K562 (cell line): Measurements from ENCODE around the gene CFL1. TPM values are rescaled to one million over a fixed set of nuclear protein-coding genes. Genes with fewer than 3 reads are reported as not detected.

Source experiments
- ARHGAP35 ChIP-seq: fragments of 450-650 bp; IDR thresholded peaks from 2 replicates; pipeline ENCODE4 v1.6.1; 2018; ENCODE audit not compliant: partially characterized antibody
- BRF1 ChIP-seq: IDR thresholded peaks from 3 replicates; pipeline ENCODE4 v1.6.1; 2011; ENCODE audit warnings: borderline replicate concordance, mild to moderate bottlenecking; ENCODE audit not compliant: insufficient read length; ENCODE audit errors: extremely low read depth
- CAMTA2 ChIP-seq: fragments of 250-450 bp; sonication (Bioruptor Pico); conservative IDR thresholded peaks from 2 replicates; pipeline ENCODE4 v1.5.1; 2022
- CTBP1 ChIP-seq: fragments of 450-650 bp; IDR thresholded peaks from 2 replicates; pipeline ENCODE4 v1.6.1; 2016; ENCODE audit warnings: borderline replicate concordance
- CXXC5 ChIP-seq: fragments of 250-450 bp; sonication (Bioruptor Pico); IDR thresholded peaks from 2 replicates; pipeline ENCODE4 v1.8.0; 2022; ENCODE audit warnings: inconsistent platforms, mild to moderate bottlenecking, moderate library complexity
- ETS2 ChIP-seq: IDR thresholded peaks from 2 replicates; pipeline ENCODE4 v1.6.1; 2016; ENCODE audit warnings: borderline replicate concordance, missing genetic modification characterization, mild to moderate bottlenecking, moderate library complexity, missing compliant biosample characterization; ENCODE audit not compliant: poor library complexity, severe bottlenecking
- FOXP1 ChIP-seq: sonication (generic); formaldehyde crosslinking; IDR thresholded peaks from 2 replicates; pipeline ENCODE4 v1.8.0; 2022; ENCODE audit warnings: mild to moderate bottlenecking, missing genetic modification reagents
- MYC ChIP-seq, 2 experiments: fragments of 250-450 bp in 1 of 2; sonication (Bioruptor Pico) in 1 of 2; IDR thresholded peaks; 2 replicates each; pipeline versions ENCODE4 v1.5.1 to v1.6.1; 2012 to 2021; ENCODE audit warnings: low read depth in 2 of 2, borderline replicate concordance in 1 of 2, improper control_type of control experiment in 1 of 2, low read length in 1 of 2, mild to moderate bottlenecking in 1 of 2, moderate library complexity in 1 of 2
- NR2C1 ChIP-seq, 2 experiments: fragments of 450-650 bp; IDR thresholded peaks; 2 replicates each; pipeline ENCODE4 v1.6.1; 2017; ENCODE audit warnings: mild to moderate bottlenecking in 2 of 2, antibody characterized with exemption in 1 of 2, inconsistent platforms in 1 of 2, missing compliant biosample characterization in 1 of 2, missing genetic modification characterization in 1 of 2
- RB1 ChIP-seq: fragments of 450-650 bp; IDR thresholded peaks from 2 replicates; pipeline ENCODE4 v1.6.1; 2017; ENCODE audit warnings: low read depth, mild to moderate bottlenecking
- SPI1 ChIP-seq: IDR thresholded peaks from 2 replicates; pipeline ENCODE4 v1.6.1; 2011; ENCODE audit warnings: low read depth, low read length, control low read depth, borderline replicate concordance
- TAF15 ChIP-seq: fragments of 200-400 bp; formaldehyde crosslinking; IDR thresholded peaks from 2 replicates; pipeline ENCODE4 v1.6.1; 2017; ENCODE audit warnings: mild to moderate bottlenecking, low read depth, low read length, moderate library complexity
- ZBTB8A ChIP-seq: fragments of 450-650 bp; IDR thresholded peaks from 2 replicates; pipeline ENCODE4 v1.6.1; 2018; ENCODE audit warnings: mild to moderate bottlenecking, moderate library complexity; ENCODE audit not compliant: partially characterized antibody
- ZNF584 ChIP-seq: fragments of 200-800 bp; sonication (Bioruptor generic); IDR thresholded peaks from 2 replicates; pipeline ENCODE4 v1.6.1; 2016; ENCODE audit warnings: low read depth, mild to moderate bottlenecking, missing genetic modification characterization, missing compliant biosample characterization
- polyA plus RNA-seq, 8 experiments: library from polyadenylated mRNA; depleted of rRNA in 4 of 8; stranded (reverse) in 5 of 8; unstranded in 3 of 8; fragments of >200 nt; fragmentation: Nextera tagmentation in 2 of 8; fragmentation: Illumina TruSeq in 1 of 8; extraction: Ambion mirVana in 2 of 8; extraction: Trizol in 1 of 8; gene quantifications; 2 replicates each; pipeline versions ENCODE4 v1.2.1 to v1.2.3, GENCODE V29; 2011 to 2014; ENCODE audit warnings: inconsistent platforms in 1 of 8, missing spikeins in 1 of 8
- total RNA-seq, 7 experiments: library from RNA; depleted of rRNA in 6 of 7; stranded (reverse); fragments of >200 nt in 6 of 7; fragmentation: Illumina TruSeq in 2 of 7; extraction: Trizol in 2 of 7; gene quantifications; 2 replicates each; pipeline versions ENCODE4 v1.2.1 to v1.2.3, GENCODE V29; 2011 to 2021; ENCODE audit warnings: low replicate concordance in 1 of 7
- TF ChIP-seq, protein P1 (sequence below): fragments of 450-650 bp; IDR thresholded peaks from 2 replicates; pipeline ENCODE4 v1.6.1; 2017; ENCODE audit warnings: antibody characterized with exemption
- TF ChIP-seq, protein P2 (sequence below): fragments of 450-650 bp; formaldehyde crosslinking; IDR thresholded peaks from 2 replicates; pipeline ENCODE4 v1.4.0; 2022; ENCODE audit warnings: missing genetic modification characterization
- TF ChIP-seq, protein P3 (sequence below): sonication (generic); formaldehyde crosslinking; IDR thresholded peaks from 2 replicates; pipeline ENCODE4 v1.8.1; 2023; ENCODE audit warnings: mild to moderate bottlenecking, missing genetic modification reagents
- TF ChIP-seq, protein P4 (sequence below): fragments of 450-650 bp; formaldehyde crosslinking; IDR thresholded peaks from 2 replicates; pipeline ENCODE4 v1.4.0; 2020; ENCODE audit warnings: mild to moderate bottlenecking, mixed read lengths

The CFL1 gene
- total and polyA plus RNA-seq, 9 of the 15 experiments (the other 6 are each of a cell fraction or from before 2014, with no cell fraction given): 105 to 1,101 (median 859) TPM

DNA sequence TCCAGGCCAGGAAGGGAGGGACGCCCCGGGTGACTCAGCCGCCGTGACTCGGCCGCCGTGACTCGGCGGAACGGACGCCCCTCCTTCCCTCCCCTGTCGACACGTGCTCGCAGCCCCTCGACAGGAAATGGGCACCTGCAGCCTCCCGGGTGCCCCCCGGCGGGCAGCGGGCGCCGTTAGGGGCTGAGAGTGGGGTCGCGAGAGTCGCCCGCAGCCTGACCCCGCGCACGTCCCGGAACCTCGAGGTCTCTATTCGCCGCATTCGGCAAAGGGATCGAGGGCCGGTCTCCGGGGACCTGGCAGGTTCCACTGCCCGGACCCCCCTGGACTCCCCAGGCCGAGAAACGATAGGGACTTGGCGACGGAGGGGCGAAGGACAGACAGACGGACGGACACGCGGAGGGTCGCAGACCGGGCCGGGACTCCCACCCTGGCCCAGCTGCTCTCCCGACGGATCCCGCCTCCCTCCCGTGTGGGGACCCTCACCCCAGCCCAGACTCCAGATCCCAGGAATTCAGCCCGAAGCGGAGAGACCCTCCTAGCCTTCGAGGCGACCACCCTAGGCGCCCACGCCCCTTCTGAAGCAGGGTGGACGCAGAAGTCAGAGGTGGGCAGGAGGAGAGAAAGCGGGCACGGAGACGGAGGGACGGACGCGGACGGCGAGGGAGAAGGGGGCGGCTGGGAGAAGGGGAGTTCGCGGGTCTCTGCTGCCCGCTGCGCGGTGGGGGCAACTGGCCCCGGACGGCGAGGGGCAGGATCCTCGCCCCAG, 41.6 kb upstream of the CFL1 start (continued):
- TF ChIP-seq, protein P1, sequence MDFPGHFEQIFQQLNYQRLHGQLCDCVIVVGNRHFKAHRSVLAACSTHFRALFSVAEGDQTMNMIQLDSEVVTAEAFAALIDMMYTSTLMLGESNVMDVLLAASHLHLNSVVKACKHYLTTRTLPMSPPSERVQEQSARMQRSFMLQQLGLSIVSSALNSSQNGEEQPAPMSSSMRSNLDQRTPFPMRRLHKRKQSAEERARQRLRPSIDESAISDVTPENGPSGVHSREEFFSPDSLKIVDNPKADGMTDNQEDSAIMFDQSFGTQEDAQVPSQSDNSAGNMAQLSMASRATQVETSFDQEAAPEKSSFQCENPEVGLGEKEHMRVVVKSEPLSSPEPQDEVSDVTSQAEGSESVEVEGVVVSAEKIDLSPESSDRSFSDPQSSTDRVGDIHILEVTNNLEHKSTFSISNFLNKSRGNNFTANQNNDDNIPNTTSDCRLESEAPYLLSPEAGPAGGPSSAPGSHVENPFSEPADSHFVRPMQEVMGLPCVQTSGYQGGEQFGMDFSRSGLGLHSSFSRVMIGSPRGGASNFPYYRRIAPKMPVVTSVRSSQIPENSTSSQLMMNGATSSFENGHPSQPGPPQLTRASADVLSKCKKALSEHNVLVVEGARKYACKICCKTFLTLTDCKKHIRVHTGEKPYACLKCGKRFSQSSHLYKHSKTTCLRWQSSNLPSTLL: no peak
- TF ChIP-seq CXXC5 (CRISPR knock-in tag) (peak; percentile 91), ZBTB8A (no peak), TAF15 (peak; percentile 29; the same call in 1 of the 2 replicates), ARHGAP35 (peak; percentile 51), ETS2 (tag) (no peak), RB1 (no peak; the same call in 1 of the 2 replicates), MYC (IDR thresholded peaks at IDR 0.05; ENCODE audit: low read depth, low read length) (peak; percentile 98), MYC (CRISPR knock-in tag; IDR thresholded peaks at IDR 0.05; ENCODE audit: borderline replicate concordance, low read depth) (peak; percentile 94), ZNF584 (no peak), CAMTA2 (no peak), CTBP1 (peak; percentile 78), FOXP1 (CRISPR knock-in tag) (peak; percentile 89), BRF1 (no peak), SPI1 (peak; percentile 4; the same call in 1 of the 2 replicates), NR2C1 (IDR thresholded peaks at IDR 0.05) (no peak), NR2C1 (tag; IDR thresholded peaks at IDR 0.05) (no peak)
- TF ChIP-seq, protein P2, sequence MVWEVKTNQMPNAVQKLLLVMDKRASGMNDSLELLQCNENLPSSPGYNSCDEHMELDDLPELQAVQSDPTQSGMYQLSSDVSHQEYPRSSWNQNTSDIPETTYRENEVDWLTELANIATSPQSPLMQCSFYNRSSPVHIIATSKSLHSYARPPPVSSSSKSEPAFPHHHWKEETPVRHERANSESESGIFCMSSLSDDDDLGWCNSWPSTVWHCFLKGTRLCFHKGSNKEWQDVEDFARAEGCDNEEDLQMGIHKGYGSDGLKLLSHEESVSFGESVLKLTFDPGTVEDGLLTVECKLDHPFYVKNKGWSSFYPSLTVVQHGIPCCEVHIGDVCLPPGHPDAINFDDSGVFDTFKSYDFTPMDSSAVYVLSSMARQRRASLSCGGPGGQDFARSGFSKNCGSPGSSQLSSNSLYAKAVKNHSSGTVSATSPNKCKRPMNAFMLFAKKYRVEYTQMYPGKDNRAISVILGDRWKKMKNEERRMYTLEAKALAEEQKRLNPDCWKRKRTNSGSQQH (CRISPR knock-in tag): 0 out of 2 replicates have a peak, but pooled peaks have one; percentile 20
- TF ChIP-seq, protein P3, sequence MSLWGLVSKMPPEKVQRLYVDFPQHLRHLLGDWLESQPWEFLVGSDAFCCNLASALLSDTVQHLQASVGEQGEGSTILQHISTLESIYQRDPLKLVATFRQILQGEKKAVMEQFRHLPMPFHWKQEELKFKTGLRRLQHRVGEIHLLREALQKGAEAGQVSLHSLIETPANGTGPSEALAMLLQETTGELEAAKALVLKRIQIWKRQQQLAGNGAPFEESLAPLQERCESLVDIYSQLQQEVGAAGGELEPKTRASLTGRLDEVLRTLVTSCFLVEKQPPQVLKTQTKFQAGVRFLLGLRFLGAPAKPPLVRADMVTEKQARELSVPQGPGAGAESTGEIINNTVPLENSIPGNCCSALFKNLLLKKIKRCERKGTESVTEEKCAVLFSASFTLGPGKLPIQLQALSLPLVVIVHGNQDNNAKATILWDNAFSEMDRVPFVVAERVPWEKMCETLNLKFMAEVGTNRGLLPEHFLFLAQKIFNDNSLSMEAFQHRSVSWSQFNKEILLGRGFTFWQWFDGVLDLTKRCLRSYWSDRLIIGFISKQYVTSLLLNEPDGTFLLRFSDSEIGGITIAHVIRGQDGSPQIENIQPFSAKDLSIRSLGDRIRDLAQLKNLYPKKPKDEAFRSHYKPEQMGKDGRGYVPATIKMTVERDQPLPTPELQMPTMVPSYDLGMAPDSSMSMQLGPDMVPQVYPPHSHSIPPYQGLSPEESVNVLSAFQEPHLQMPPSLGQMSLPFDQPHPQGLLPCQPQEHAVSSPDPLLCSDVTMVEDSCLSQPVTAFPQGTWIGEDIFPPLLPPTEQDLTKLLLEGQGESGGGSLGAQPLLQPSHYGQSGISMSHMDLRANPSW (CRISPR knock-in tag): 0 out of 2 replicates have a peak, but pooled peaks have one; percentile 61
- TF ChIP-seq, protein P4, sequence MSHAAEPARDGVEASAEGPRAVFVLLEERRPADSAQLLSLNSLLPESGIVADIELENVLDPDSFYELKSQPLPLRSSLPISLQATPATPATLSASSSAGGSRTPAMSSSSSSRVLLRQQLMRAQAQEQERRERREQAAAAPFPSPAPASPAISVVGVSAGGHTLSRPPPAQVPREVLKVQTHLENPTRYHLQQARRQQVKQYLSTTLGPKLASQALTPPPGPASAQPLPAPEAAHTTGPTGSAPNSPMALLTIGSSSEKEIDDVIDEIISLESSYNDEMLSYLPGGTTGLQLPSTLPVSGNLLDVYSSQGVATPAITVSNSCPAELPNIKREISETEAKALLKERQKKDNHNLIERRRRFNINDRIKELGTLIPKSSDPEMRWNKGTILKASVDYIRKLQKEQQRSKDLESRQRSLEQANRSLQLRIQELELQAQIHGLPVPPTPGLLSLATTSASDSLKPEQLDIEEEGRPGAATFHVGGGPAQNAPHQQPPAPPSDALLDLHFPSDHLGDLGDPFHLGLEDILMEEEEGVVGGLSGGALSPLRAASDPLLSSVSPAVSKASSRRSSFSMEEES (CRISPR knock-in tag): no peak; the same call in 1 of the 2 replicates
